Measurements from ENCODE around the gene ZNHIT2. TPM values are rescaled to one million over a fixed set of nuclear protein-coding genes. Genes with fewer than 3 reads are reported as not detected.
A peak's percentile ranks its signal among the peaks of the same experiment; 100 is the strongest.
"Not testable (repeated sequence)": the region's sequence is repeated elsewhere in the genome, so short reads cannot be mapped to it uniquely, and the experiment has no call there.

ZNHIT2 gene
- total RNA-seq, 1 experiment from 2014 or later, result 22.8 TPM

- Histone ChIP-seq H3K36me3 (peaks cover 81% of the 10 kb centered on the region), H3K9me3 (replicated peaks) (no peaks in the 10 kb centered on the region), H3K4me1 (replicated peaks) (peaks cover 23% of the 10 kb centered on the region), H3K27me3 (replicated peaks) (no peaks in the 10 kb centered on the region), H3K27ac (no peak overlapping the region), H3K4me3 (no peak overlapping the region)
- DNase-seq (ENCODE audit: low read depth in 1 of 2, low spot score in 2 of 2), result no peak
These were observed 2.1 kb upstream of the ZNHIT2 start for GRCh38 chr11:65119670-65119995.

DNA sequence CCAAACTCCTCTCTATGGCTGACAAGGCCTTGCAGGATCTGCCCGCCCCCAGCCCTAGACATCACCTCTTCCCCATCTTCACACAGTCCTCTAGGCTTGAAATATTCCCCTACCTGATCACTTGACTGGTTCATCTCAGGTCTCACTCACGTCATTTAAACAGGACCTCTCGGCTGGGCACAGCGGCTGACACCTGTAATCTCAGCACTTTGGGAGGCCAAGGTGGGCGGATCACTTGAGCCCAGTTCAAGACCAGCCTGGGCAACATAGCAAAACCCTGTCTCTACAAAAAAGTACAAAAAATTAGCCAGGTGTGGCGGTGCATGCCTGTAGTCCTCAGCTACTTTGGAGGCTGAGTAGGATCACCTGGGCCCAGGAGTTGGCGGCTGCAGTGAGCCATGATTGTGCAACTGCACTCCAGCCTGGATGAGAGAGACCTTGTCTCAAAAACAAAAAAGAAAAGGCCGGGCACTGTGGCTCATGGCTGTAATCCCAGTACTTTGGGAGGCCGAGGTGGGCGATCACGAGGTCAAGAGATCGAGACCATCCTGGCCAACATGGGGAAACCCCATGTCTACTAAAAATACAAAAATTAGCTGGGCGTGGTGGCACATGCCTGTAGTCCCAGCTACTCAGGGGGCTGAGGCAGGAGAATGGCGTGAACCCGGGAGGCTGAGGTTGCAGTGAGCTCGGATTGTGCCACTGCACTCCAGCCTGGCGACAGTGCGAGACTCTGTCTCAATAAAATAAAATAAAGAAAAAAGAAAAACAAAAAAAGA lies 1.6 kb upstream of the ZNHIT2 start:
- DNase-seq (ENCODE audit: low read depth in 1 of 2, low spot score in 2 of 2); H3K9me3 ChIP-seq (replicated peaks); H3K27ac ChIP-seq; H3K4me3 ChIP-seq; H3K27me3 ChIP-seq (replicated peaks): not testable (repeated sequence)
- Histone ChIP-seq H3K4me1 (replicated peaks) (peaks cover 23% of the 10 kb centered on the region), H3K36me3 (peaks cover 75% of the 10 kb centered on the region)

DNA sequence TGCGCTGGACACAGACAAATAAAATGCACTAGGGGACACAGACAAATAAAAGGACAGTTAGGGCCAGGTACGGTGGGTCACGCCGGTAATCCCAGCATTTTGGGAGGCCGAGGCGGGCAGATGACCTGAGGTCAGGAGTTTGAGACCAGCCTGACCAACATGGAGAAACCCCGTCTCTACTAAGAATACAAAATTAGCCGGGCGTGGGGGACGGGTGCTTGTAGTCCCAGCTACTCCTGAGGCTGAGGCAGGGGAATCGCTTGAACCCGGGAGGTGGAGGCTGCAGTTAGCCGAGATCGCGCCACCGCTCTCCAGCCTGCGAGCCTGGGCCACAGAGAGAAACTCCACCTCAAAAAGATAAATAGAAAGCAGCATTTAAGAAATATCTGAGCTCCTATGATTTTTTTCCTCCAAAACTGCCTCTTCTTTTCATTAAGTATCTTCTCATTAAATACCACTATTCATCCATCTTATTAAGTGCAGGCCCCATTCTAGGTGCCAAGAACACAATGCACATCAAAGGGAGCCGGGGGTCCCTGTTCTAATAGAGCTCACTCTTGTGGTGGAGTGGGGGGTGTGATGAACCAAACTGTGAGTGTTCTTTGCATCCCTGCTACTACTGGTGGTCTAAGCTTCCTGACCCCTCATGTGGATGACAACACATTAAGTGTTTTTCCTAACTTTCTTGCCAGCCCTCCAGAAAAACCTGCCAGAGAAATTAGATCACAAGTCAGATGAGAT lies 766 bp upstream of the ZNHIT2 start:
- H3K4me3 ChIP-seq, result peak overlapping the region; percentile 66; the same call in 1 of the 2 replicates
- peaks cover 71% of the 10 kb centered on the region for H3K36me3 ChIP-seq
- no peaks in the 10 kb centered on the region for H3K27me3 ChIP-seq (replicated peaks)
- H3K9me3 ChIP-seq (replicated peaks), result no peaks in the 10 kb centered on the region
- no peak for DNase-seq (ENCODE audit: low read depth in 1 of 2, low spot score in 2 of 2)
- H3K27ac ChIP-seq, result no peak overlapping the region
- peaks cover 23% of the 10 kb centered on the region for H3K4me1 ChIP-seq (replicated peaks)

DNA sequence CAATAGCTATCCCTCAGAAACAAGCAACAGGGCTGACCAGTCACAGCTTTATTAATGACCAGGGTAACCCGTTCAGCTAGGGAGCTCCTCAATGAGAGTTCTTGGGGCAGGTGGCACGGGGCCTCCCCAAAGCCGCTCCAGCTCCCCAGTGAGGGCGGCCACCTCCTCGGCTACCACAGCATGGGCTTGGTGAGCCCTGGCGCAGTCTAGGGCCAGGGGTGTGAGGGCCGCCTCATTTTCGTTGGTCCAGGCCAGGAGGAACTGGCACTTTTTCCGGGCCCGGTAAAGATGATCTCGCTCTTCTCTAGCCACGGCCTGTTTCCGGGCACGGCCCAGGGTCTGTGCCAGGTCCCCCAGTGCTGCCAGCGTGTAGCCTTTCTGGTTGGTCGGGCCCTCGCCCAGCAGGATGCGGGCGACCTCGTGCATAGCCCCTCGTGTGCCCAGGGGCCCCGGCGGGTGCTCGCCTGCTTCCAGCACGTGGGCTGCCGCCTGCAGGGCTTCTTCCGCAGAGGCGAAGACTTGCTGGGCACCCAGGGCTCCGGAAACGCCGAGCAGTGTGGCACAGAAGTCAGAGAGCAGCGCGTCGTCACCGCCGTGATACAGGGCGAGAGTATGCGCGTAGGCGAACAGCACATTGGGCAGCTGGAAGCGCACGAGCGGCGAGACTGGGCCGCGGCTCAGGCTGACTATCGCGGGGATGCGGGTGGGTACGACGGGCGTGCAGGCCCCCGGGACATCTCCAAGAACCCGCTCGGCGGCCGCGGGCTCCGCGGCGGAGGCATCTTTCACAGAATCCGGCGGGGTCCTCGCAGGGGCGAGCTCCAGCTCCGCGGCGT lies 913 bp downstream of the ZNHIT2 start:
- Histone ChIP-seq H3K4me3 (peak overlapping the region; percentile 66), H3K36me3 (peaks cover 61% of the 10 kb centered on the region), H3K27ac (peak overlapping the region; percentile 4), H3K9me3 (replicated peaks) (no peaks in the 10 kb centered on the region), H3K4me1 (replicated peaks) (peaks cover 33% of the 10 kb centered on the region), H3K27me3 (replicated peaks) (peaks cover 14% of the 10 kb centered on the region)
- peak; percentile 36 to 67 for DNase-seq (ENCODE audit: low read depth in 1 of 2, low spot score in 2 of 2)

GRCh38 chr11:65115361-65116082 lies 2.0 kb downstream of the ZNHIT2 start:
- Histone ChIP-seq H3K27me3 (replicated peaks) (peaks cover 14% of the 10 kb centered on the region), H3K4me1 (replicated peaks) (peaks cover 31% of the 10 kb centered on the region), H3K4me3 (no peak overlapping the region), H3K27ac (no peak overlapping the region), H3K9me3 (replicated peaks) (no peaks in the 10 kb centered on the region), H3K36me3 (peaks cover 60% of the 10 kb centered on the region)
- no peak for DNase-seq (ENCODE audit: low read depth in 1 of 2, low spot score in 2 of 2)

DNA sequence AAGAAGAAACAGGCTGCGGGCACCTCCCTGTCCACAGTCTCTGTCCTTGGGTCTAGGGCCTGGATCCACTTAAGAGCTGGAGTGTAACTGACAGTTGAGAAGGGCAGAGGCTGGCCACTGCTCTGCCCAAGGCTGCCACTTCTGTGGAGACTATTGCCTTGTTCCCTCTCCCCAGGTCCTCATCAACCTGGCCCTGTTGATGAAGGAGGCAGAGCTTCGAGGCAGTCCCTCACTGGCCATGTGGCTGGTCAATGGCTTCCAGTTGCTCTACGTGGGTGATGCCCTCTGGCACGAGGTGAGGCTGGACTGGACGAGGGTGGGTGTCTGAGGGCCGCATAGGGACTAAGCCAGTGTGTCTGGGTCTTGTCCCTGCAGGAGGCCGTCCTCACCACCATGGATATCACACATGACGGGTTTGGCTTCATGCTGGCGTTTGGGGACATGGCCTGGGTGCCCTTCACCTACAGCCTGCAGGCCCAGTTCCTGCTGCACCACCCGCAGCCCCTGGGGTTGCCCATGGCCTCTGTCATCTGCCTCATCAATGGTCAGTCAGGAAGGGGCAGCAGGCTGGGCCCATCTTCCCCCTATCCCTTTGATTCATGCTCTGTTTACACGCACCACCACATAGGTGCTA lies 2.8 kb downstream of the ZNHIT2 start:
- DNase-seq (ENCODE audit: low read depth in 1 of 2, low spot score in 2 of 2), result no peak
- peaks cover 60% of the 10 kb centered on the region for H3K36me3 ChIP-seq
- H3K27me3 ChIP-seq (replicated peaks), result peaks cover 14% of the 10 kb centered on the region
- H3K4me1 ChIP-seq (replicated peaks), result peaks cover 33% of the 10 kb centered on the region
- no peaks in the 10 kb centered on the region for H3K9me3 ChIP-seq (replicated peaks)
- no peak overlapping the region for H3K4me3 ChIP-seq
- no peak overlapping the region for H3K27ac ChIP-seq

- no peak for DNase-seq (ENCODE audit: low read depth in 1 of 2, low spot score in 2 of 2)
- peaks cover 14% of the 10 kb centered on the region for H3K27me3 ChIP-seq (replicated peaks)
- H3K9me3 ChIP-seq (replicated peaks), result no peaks in the 10 kb centered on the region
- H3K4me3 ChIP-seq, result no peak overlapping the region
- H3K4me1 ChIP-seq (replicated peaks), result peaks cover 33% of the 10 kb centered on the region
- H3K36me3 ChIP-seq, result peaks cover 60% of the 10 kb centered on the region
- H3K27ac ChIP-seq, result no peak overlapping the region
These were observed 3.7 kb downstream of the ZNHIT2 start for GRCh38 chr11:65113839-65114238.

- Histone ChIP-seq H3K4me1 (replicated peaks) (peaks cover 33% of the 10 kb centered on the region), H3K4me3 (no peak overlapping the region), H3K27ac (no peak overlapping the region)
These were observed 4.1 kb downstream of the ZNHIT2 start for GRCh38 chr11:65113361-65113756.

GRCh38 chr11:65112546-65113360 lies 4.7 kb downstream of the ZNHIT2 start:
- Histone ChIP-seq H3K27ac (no peak overlapping the region), H3K36me3 (peaks cover 60% of the 10 kb centered on the region), H3K4me1 (replicated peaks) (peaks cover 33% of the 10 kb centered on the region), H3K9me3 (replicated peaks) (no peaks in the 10 kb centered on the region), H3K27me3 (replicated peaks) (peaks cover 14% of the 10 kb centered on the region), H3K4me3 (peak overlapping the region; percentile 10; the same call in 1 of the 2 replicates)
- peak; percentile 54 to 65 for DNase-seq (ENCODE audit: low read depth in 1 of 2, low spot score in 2 of 2)

More at GRCh38 chr11:65113361-65113756, 4.1 kb downstream of the ZNHIT2 start:
- Histone ChIP-seq H3K36me3 (peaks cover 60% of the 10 kb centered on the region), H3K9me3 (replicated peaks) (no peaks in the 10 kb centered on the region), H3K27me3 (replicated peaks) (peaks cover 14% of the 10 kb centered on the region)
- peak in 1 of 2 experiments; percentile 56 for DNase-seq (ENCODE audit: low read depth in 1 of 2, low spot score in 2 of 2)

GRCh38 chr11:65111744-65112545 lies 5.6 kb downstream of the ZNHIT2 start, which contains the start of gene TM7SF2:
Gene TM7SF2, plus strand, starts transcription at chr11:65111872. Its CDS starts 144 bp downstream, at chr11:65112016.
- peaks cover 32% of the 10 kb centered on the region for H3K4me1 ChIP-seq (replicated peaks)
- peak; percentile 88 to 96 for DNase-seq (ENCODE audit: low read depth in 1 of 2, low spot score in 2 of 2)
- H3K27ac ChIP-seq, result no peak within 1 kb of the TSS
- peaks cover 60% of the 10 kb centered on the region for H3K36me3 ChIP-seq
- peaks cover 14% of the 10 kb centered on the region for H3K27me3 ChIP-seq (replicated peaks)
- H3K4me3 ChIP-seq, result peak within 1 kb of the TSS; percentile 10; the same call in 1 of the 2 replicates
- no peaks in the 10 kb centered on the region for H3K9me3 ChIP-seq (replicated peaks)

DNA sequence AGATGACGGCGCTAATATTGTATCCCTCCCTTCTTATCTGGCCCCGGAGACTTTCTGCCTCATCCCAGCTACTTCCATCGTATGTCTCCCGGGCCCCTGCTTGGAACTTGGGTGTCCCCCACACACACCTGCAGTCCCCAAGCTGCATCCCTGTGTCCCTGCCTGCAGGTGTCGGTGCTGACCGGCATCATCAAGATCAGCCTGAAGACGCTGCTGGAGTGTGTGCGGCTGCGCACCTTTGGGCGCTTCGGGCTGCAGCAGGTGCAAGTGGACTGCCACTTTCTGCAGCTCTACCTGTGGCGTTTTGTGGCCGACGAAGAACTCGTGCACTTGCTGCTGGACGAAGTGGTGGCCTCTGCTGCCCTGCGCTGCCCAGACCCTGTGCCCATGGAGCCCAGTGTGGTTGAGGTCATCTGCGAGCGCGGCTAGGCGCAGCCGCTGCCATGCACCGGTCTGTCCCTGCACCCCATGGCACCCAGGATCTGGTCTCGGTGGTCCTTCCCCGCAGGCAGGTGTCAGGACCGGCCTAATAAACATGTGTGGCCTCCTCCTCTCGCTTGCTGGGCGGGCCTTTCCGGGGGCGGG lies 6.2 kb downstream of the ZNHIT2 start:
- Histone ChIP-seq H3K27me3 (replicated peaks) (peaks cover 14% of the 10 kb centered on the region), H3K4me1 (replicated peaks) (peaks cover 25% of the 10 kb centered on the region), H3K4me3 (no peak overlapping the region), H3K27ac (no peak overlapping the region), H3K9me3 (replicated peaks) (no peaks in the 10 kb centered on the region), H3K36me3 (peaks cover 53% of the 10 kb centered on the region)
- DNase-seq (ENCODE audit: low read depth in 1 of 2, low spot score in 2 of 2), result no peak
